HepG2 (cell line): ENCODE data around the gene NELL2. TPM values are rescaled to one million over a fixed set of nuclear protein-coding genes. Genes with fewer than 3 reads are reported as not detected.

ENCODE experiments used
- ATAC-seq: fragments of 200-7000 bp; cut with Tn5 transposase; 3 replicates; pipeline ENCODE4 v1.9.1; 2020; ENCODE audit warnings: mild to moderate bottlenecking, moderate library complexity
- BruUV-seq: library from RNA; stranded (reverse); fragments of 400-500 nt; replicated peaks from 2 replicates; lab custom pipeline; 2021; lab: Mats Ljungman, UMichigan
- CTCF ChIA-PET: fragments of 300-600 bp; formaldehyde crosslinking; extraction: SDS; loops from one replicate; lab custom pipeline; 2021; ENCODE audit warnings: low total read pairs, inconsistent platforms, low intra/inter-chr PET ratio; lab: Yijun Ruan, JAX
- POLR2A ChIA-PET: fragments of 350-600 bp; sonication (Branson Sonifier 250); formaldehyde crosslinking; loops from one replicate; lab custom pipeline; 2020; ENCODE audit warnings: antibody characterized with exemption, inconsistent platforms; lab: Yijun Ruan, JAX
- DNase-seq: peaks from one replicate; pipeline ENCODE4 v3.0.0-alpha.2; 2015; ENCODE audit warnings: low spot score
- FAIRE-seq: peaks from 3 replicates; lab custom pipeline; 2011; peaks lifted over from hg19 to GRCh38; lab: Jason Lieb, UNC
- H2AFZ ChIP-seq: one replicate; pipeline ENCODE4 v1.6.1; 2011; ENCODE audit warnings: low read length, inconsistent platforms
- H3K27ac ChIP-seq: fragments of 300-600 bp; 3 replicates; pipeline ENCODE4 v1.8.0; 2011; ENCODE audit warnings: mixed run types, mild to moderate bottlenecking, mixed read lengths, low read length, inconsistent platforms; ENCODE audit not compliant: insufficient read depth; ENCODE audit errors: extremely low read length
- H3K27me3 ChIP-seq, 2 experiments: fragments of 200-600 bp in 1 of 2; 2 replicates in 1 of 2; 3 replicates in 1 of 2; pipeline versions ENCODE4 v1.6.0 to v1.8.0; 2011; ENCODE audit warnings: low read length in 2 of 2, mild to moderate bottlenecking in 2 of 2, moderate library complexity in 2 of 2, inconsistent platforms in 1 of 2; ENCODE audit not compliant: insufficient read depth in 2 of 2, control insufficient read depth in 1 of 2
- H3K36me3 ChIP-seq, 2 experiments: fragments of 200-600 bp in 1 of 2; replicated peaks in 1 of 2; 2 replicates in 1 of 2; 3 replicates in 1 of 2; pipeline versions ENCODE4 v1.5.1 to v1.8.0; 2011; ENCODE audit warnings: low read length in 2 of 2, inconsistent platforms in 1 of 2; ENCODE audit not compliant: insufficient read depth in 2 of 2, control insufficient read depth in 1 of 2
- H3K4me1 ChIP-seq: 2 replicates; pipeline ENCODE4 v1.5.1; 2012; ENCODE audit warnings: low read length, inconsistent platforms; ENCODE audit not compliant: insufficient read depth
- H3K4me2 ChIP-seq: 2 replicates; pipeline ENCODE4 v1.6.0; 2011; ENCODE audit warnings: low read depth, low read length, inconsistent platforms
- H3K4me3 ChIP-seq, 3 experiments: fragments of 200-600 bp in 1 of 3; sonication (generic), shearing (Covaris generic) in 1 of 3; replicated peaks in 1 of 3; 2 replicates each; pipeline ENCODE4 v1.5.1; 2011 to 2016; ENCODE audit warnings: low read length in 3 of 3, inconsistent platforms in 2 of 3, low read depth in 2 of 3, mild to moderate bottlenecking in 2 of 3, control low read depth in 1 of 3, mixed read lengths in 1 of 3; ENCODE audit not compliant: insufficient read depth in 1 of 3
- H3K79me2 ChIP-seq: one replicate; pipeline ENCODE4 v1.6.1; 2011; ENCODE audit warnings: low read length, inconsistent platforms; ENCODE audit not compliant: insufficient read depth
- H3K9ac ChIP-seq: 2 replicates; pipeline ENCODE4 v1.6.0; 2011; ENCODE audit warnings: mild to moderate bottlenecking, low read depth, low read length, inconsistent platforms; ENCODE audit not compliant: insufficient read depth
- H3K9me3 ChIP-seq: 2 replicates; pipeline ENCODE4 v1.5.1; 2012; ENCODE audit warnings: mild to moderate bottlenecking, low read length
- H4K20me1 ChIP-seq: 2 replicates; pipeline ENCODE4 v1.6.0; 2011; ENCODE audit warnings: inconsistent platforms, mild to moderate bottlenecking, low read length, moderate library complexity; ENCODE audit not compliant: insufficient read depth
- MAFF ChIP-seq: IDR thresholded peaks from 2 replicates; pipeline ENCODE4 v1.6.1; 2011; ENCODE audit warnings: low read depth, low read length, improper control_type of control experiment
- MAFK ChIP-seq, 2 experiments: IDR thresholded peaks in 1 of 2; conservative IDR thresholded peaks in 1 of 2; 2 replicates each; pipeline ENCODE4 v1.6.1; 2011; ENCODE audit warnings: improper control_type of control experiment in 2 of 2, low read length in 2 of 2
- MEIS2 ChIP-seq: sonication (generic); formaldehyde crosslinking; IDR thresholded peaks from 2 replicates; pipeline ENCODE4 v1.9.0; 2021; ENCODE audit warnings: mild to moderate bottlenecking, missing genetic modification reagents
- RXRA ChIP-seq: sonication (generic); formaldehyde crosslinking; IDR thresholded peaks from 2 replicates; pipeline ENCODE4 v1.5.1; 2020; ENCODE audit warnings: missing genetic modification reagents
- WIZ ChIP-seq: sonication (generic); formaldehyde crosslinking; IDR thresholded peaks from 2 replicates; pipeline ENCODE4 v1.5.1; 2020; ENCODE audit warnings: mild to moderate bottlenecking, missing genetic modification reagents
- ZNF44 ChIP-seq: sonication (generic); formaldehyde crosslinking; IDR thresholded peaks from 2 replicates; pipeline ENCODE4 v1.5.1; 2020; ENCODE audit warnings: mild to moderate bottlenecking, missing genetic modification reagents
- WGBS: methylation state at CpG from one replicate; pipeline ENCODE4 v1.1.6; 2017; ENCODE audit warnings: low lambda C conversion rate; 5-methylcytosine and 5-hydroxymethylcytosine counted together
- in situ Hi-C: cut with HindIII; loops from 2 replicates; pipeline ENCODE4 v1.10.0; 2017; ENCODE audit warnings: low pct_unique_long_range_greater_than_20kb; ENCODE audit not compliant: extremely low pct_ligation_motif_present
- intact Hi-C: fragments of 100-400 bp; cut with micrococcal nuclease; formaldehyde crosslinking; loops from one replicate; pipeline ENCODE4 v1.10.0; 2022; ENCODE audit not compliant: unreplicated experiment
- polyA plus RNA-seq, 8 experiments: library from polyadenylated mRNA; depleted of rRNA in 3 of 8; stranded (reverse) in 7 of 8; unstranded in 1 of 8; fragments of >200 nt; fragmentation: Illumina TruSeq in 4 of 8; extraction: Trizol in 4 of 8; gene quantifications; 2 replicates each; pipeline versions ENCODE4 v1.2.1 to v1.2.3, GENCODE V29; 2011 to 2016; ENCODE audit warnings: low read depth in 4 of 8, missing spikeins in 1 of 8, mixed read lengths in 1 of 8; ENCODE audit not compliant: insufficient read depth in 1 of 8
- total RNA-seq, 5 experiments: library from RNA; depleted of rRNA; stranded (reverse); fragments of >200 nt; fragmentation: Illumina TruSeq; extraction: Trizol; gene quantifications; 2 replicates each; pipeline ENCODE4 v1.2.3, GENCODE V29; 2016; ENCODE audit warnings: low read depth in 1 of 5
- TF ChIP-seq, protein P1 (sequence below): sonication (generic); formaldehyde crosslinking; IDR thresholded peaks from 2 replicates; pipeline ENCODE4 v1.5.0; 2020; ENCODE audit warnings: missing genetic modification reagents
- TF ChIP-seq, protein P2 (sequence below): sonication (generic); formaldehyde crosslinking; IDR thresholded peaks from 2 replicates; pipeline ENCODE4 v1.5.0; 2020; ENCODE audit warnings: missing genetic modification reagents
- TF ChIP-seq, protein P3 (sequence below): sonication (generic); formaldehyde crosslinking; IDR thresholded peaks from 2 replicates; pipeline ENCODE4 v1.9.0; 2022; ENCODE audit warnings: low read depth, missing genetic modification reagents
- TF ChIP-seq, protein P4 (sequence below): sonication (generic); formaldehyde crosslinking; IDR thresholded peaks from 2 replicates; pipeline ENCODE4 v1.5.0; 2020; ENCODE audit warnings: missing genetic modification reagents, mild to moderate bottlenecking, borderline replicate concordance
- TF ChIP-seq, protein P5 (sequence below): sonication (generic); formaldehyde crosslinking; IDR thresholded peaks from 2 replicates; pipeline ENCODE4 v1.8.0; 2022; ENCODE audit warnings: mild to moderate bottlenecking, missing genetic modification reagents, borderline replicate concordance

Gene NELL2
- total and polyA plus RNA-seq, 2 of the 13 experiments (the other 11 are each of a cell fraction or from before 2014, with no cell fraction given) = 0.11 TPM; not detected in 1

DNA sequence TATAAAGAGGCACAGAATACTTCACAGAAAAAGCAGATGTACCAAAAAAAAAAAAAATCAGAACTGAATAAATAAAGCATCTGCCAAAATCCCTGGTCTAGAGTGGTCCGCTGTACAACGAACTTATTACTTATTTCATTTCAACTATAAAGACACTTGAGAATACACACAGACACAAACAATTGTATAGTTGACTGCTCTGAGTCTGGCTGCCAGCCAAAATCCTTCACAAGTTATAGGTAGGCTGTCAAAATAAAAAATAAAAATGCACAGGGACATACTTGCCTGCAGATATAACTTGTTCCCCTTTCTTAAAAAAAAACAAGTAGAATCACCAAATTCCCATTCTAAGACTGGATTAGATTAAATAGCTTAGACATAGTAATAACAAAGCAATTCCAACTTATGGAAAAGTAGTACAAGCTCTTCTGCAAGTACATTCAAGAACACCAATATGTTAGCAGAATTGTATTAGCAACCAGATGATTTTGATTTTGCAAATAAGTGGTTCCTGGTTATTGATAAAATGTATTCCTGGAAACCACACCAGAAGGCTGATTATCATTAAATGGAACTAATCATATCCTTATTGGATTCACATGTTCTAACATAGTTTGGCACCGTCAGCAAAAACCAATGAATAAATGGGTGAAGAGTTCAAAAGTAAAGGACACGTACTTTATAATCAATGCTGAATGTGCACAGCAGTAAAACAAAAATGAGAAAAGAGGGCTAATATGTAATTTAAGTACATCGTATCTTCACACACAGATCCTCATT, 248.5 kb downstream of the NELL2 start:
- DNase-seq = no peak
- in situ Hi-C loops (no loop called here), intact Hi-C loops (no loop called here)
- Histone ChIP-seq H3K4me3 (no peak overlapping the region), H3K36me3 (no peaks in the 10 kb centered on the region), H3K9ac (no peak overlapping the region), H3K4me2 (no peak overlapping the region), H3K9me3 (no peaks in the 10 kb centered on the region), H3K79me2 (no peaks in the 10 kb centered on the region), H3K27me3 (no peaks in the 10 kb centered on the region), H4K20me1 (no peaks in the 10 kb centered on the region), H2AFZ (no peak overlapping the region), H3K27ac (no peak overlapping the region), H3K4me1 (no peaks in the 10 kb centered on the region)
- ATAC-seq = no peak
- ChIA-PET CTCF (no interaction called here), POLR2A (no interaction called here)
- FAIRE-seq = no peak
- TF ChIP-seq MAFK (conservative IDR thresholded peaks at IDR 0.05 in 1 of 2, IDR thresholded peaks at IDR 0.05 in 1 of 2; ENCODE audit: low read length in 2 of 2) (peak; percentile 70 to 81), MAFF (peak; percentile 66)
- TF ChIP-seq, protein P1, sequence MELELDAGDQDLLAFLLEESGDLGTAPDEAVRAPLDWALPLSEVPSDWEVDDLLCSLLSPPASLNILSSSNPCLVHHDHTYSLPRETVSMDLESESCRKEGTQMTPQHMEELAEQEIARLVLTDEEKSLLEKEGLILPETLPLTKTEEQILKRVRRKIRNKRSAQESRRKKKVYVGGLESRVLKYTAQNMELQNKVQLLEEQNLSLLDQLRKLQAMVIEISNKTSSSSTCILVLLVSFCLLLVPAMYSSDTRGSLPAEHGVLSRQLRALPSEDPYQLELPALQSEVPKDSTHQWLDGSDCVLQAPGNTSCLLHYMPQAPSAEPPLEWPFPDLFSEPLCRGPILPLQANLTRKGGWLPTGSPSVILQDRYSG (CRISPR knock-in tag) = no peak
- WGBS = 6% methylated on average over 5 of the region's 5 CpGs
- BruUV-seq = no TSS peak

DNA sequence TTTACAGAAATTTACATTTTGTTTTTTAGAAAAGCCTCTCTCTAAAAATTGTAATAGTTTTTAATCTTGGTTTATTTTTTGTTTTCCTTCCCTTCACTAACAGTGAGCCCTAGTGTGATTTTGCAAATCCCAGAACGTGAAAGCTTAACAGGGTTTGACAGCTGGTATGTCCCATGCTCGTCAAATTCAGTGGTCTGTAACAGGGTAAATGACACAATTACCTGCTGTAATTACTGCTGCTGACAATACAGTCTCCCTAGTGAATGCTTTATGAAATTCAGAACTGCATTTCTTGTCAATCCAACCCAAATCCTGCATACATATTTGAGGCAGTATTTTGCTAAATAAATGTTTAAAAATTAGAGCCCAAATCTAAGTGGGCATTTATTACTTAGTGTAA, 249.2 kb downstream of the NELL2 start:
- ATAC-seq (no peak), DNase-seq (no peak), FAIRE-seq (no peak)
- intact Hi-C loops (no loop called here), in situ Hi-C loops (no loop called here)
- Histone ChIP-seq H3K4me3 (no peak overlapping the region), H2AFZ (no peak overlapping the region), H3K36me3 (no peaks in the 10 kb centered on the region), H3K9ac (no peak overlapping the region), H3K4me2 (no peak overlapping the region), H3K27me3 (no peaks in the 10 kb centered on the region), H3K9me3 (no peaks in the 10 kb centered on the region), H3K79me2 (no peaks in the 10 kb centered on the region), H3K4me1 (no peaks in the 10 kb centered on the region), H3K27ac (no peak overlapping the region), H4K20me1 (no peaks in the 10 kb centered on the region)
- ChIA-PET POLR2A (no interaction called here), CTCF (no interaction called here)
- BruUV-seq = no TSS peak
- 0% methylated on average over 2 of the region's 2 CpGs for WGBS
- TF ChIP-seq, protein P2, sequence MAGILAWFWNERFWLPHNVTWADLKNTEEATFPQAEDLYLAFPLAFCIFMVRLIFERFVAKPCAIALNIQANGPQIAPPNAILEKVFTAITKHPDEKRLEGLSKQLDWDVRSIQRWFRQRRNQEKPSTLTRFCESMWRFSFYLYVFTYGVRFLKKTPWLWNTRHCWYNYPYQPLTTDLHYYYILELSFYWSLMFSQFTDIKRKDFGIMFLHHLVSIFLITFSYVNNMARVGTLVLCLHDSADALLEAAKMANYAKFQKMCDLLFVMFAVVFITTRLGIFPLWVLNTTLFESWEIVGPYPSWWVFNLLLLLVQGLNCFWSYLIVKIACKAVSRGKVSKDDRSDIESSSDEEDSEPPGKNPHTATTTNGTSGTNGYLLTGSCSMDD (CRISPR knock-in tag) = no peak
- no peak for TF ChIP-seq WIZ (CRISPR knock-in tag)
- TF ChIP-seq, protein P3, sequence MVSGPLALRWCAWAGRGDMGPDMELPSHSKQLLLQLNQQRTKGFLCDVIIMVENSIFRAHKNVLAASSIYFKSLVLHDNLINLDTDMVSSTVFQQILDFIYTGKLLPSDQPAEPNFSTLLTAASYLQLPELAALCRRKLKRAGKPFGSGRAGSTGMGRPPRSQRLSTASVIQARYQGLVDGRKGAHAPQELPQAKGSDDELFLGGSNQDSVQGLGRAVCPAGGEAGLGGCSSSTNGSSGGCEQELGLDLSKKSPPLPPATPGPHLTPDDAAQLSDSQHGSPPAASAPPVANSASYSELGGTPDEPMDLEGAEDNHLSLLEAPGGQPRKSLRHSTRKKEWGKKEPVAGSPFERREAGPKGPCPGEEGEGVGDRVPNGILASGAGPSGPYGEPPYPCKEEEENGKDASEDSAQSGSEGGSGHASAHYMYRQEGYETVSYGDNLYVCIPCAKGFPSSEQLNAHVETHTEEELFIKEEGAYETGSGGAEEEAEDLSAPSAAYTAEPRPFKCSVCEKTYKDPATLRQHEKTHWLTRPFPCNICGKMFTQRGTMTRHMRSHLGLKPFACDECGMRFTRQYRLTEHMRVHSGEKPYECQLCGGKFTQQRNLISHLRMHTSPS (CRISPR knock-in tag) = no peak
- TF ChIP-seq, protein P4, sequence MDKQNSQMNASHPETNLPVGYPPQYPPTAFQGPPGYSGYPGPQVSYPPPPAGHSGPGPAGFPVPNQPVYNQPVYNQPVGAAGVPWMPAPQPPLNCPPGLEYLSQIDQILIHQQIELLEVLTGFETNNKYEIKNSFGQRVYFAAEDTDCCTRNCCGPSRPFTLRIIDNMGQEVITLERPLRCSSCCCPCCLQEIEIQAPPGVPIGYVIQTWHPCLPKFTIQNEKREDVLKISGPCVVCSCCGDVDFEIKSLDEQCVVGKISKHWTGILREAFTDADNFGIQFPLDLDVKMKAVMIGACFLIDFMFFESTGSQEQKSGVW (CRISPR knock-in tag) = no peak
- no peak for TF ChIP-seq MEIS2 (CRISPR knock-in tag)
- TF ChIP-seq RXRA (CRISPR knock-in tag) = no peak
- TF ChIP-seq ZNF44 (CRISPR knock-in tag) = no peak
- TF ChIP-seq, protein P5, sequence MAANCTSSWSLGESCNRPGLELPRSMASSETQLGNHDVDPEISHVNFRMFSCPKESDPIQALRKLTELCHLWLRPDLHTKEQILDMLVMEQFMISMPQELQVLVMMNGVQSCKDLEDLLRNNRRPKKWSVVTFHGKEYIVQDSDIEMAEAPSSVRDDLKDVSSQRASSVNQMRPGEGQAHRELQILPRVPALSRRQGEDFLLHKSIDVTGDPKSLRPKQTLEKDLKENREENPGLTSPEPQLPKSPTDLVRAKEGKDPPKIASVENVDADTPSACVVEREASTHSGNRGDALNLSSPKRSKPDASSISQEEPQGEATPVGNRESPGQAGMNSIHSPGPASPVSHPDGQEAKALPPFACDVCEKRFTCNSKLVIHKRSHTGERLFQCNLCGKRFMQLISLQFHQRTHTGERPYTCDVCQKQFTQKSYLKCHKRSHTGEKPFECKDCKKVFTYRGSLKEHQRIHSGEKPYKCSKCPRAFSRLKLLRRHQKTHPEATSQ (CRISPR knock-in tag) = no peak
